Body of pancreas (tissue), 4 donors: ENCODE data around the gene LCA5L. TPM values are rescaled to one million over a fixed set of nuclear protein-coding genes. Genes with fewer than 3 reads are reported as not detected.
"Not testable (repeated sequence)": the region's sequence is repeated elsewhere in the genome, so short reads cannot be mapped to it uniquely, and the experiment has no call there.

Experiments
- ATAC-seq: fragments of 150-250 bp; one replicate; pipeline ENCODE4 v1.9.1; 2016
- DNase-seq, 4 donors: peaks; one replicate each; pipeline ENCODE4 v3.0.0-alpha.2; 2019
- H3K27ac ChIP-seq, 4 donors: fragments of 200-600 bp; sonication (generic); 1 replicate in 3 of 4; 2 replicates in 1 of 4; pipeline versions ENCODE4 v1.5.1 to v1.6.1; 2016 to 2019; ENCODE audit warnings: mild to moderate bottlenecking in 1 of 4, mixed read lengths in 1 of 4, moderate library complexity in 1 of 4
- H3K27me3 ChIP-seq, 2 donors: fragments of 200-600 bp; sonication (generic); one replicate each; pipeline ENCODE4 v1.6.0; 2016; ENCODE audit warnings: mild to moderate bottlenecking in 1 of 2
- H3K36me3 ChIP-seq, 2 donors: fragments of 200-600 bp; sonication (generic); replicated peaks in 1 of 2; 2 replicates each; pipeline ENCODE4 v1.5.1; 2016; ENCODE audit warnings: low read depth in 2 of 2; ENCODE audit not compliant: insufficient read depth in 1 of 2
- H3K4me1 ChIP-seq: fragments of 200-600 bp; sonication (generic); one replicate; pipeline ENCODE4 v1.6.0; 2016
- H3K4me3 ChIP-seq, 2 donors: fragments of 200-600 bp; sonication (generic); 1 replicate in 1 of 2; 2 replicates in 1 of 2; pipeline ENCODE4 v1.5.1; 2016 to 2019
- H3K9me3 ChIP-seq, 3 donors: fragments of 200-600 bp; sonication (generic); 1 replicate in 2 of 3; 2 replicates in 1 of 3; pipeline ENCODE4 v1.5.1; 2016
- POLR2A ChIP-seq, 3 donors: fragments of 450-650 bp; IDR thresholded peaks; one replicate each; pipeline ENCODE4 v1.6.1; 2016; ENCODE audit warnings: antibody characterized with exemption in 3 of 3, mild to moderate bottlenecking in 2 of 3
- WGBS, 2 donors: methylation state at CpG; one replicate each; pipeline ENCODE4 v1.1.5; 2017; 5-methylcytosine and 5-hydroxymethylcytosine counted together
- intact Hi-C: fragments of 100-400 bp; cut with DNase I; formaldehyde crosslinking; loops from one replicate; pipeline ENCODE4 v1.15.1; 2023
- total RNA-seq, 2 donors: library from RNA; depleted of rRNA; stranded (reverse); fragments of >200 nt; gene quantifications; one replicate each; pipeline ENCODE4 v1.1.0, GENCODE V29; 2016
- TF ChIP-seq, protein P1 (sequence below), 7 experiments: fragments of 450-650 bp in 4 of 7; fragments of 200-600 bp in 3 of 7; sonication (generic) in 3 of 7; IDR thresholded peaks; one replicate each; pipeline ENCODE4 v1.5.1; 2016 to 2019; ENCODE audit warnings: antibody characterized with exemption in 7 of 7

LCA5L gene
- total RNA-seq, 2 donors from 2014 or later, result 0.78 to 1.3 TPM

DNA sequence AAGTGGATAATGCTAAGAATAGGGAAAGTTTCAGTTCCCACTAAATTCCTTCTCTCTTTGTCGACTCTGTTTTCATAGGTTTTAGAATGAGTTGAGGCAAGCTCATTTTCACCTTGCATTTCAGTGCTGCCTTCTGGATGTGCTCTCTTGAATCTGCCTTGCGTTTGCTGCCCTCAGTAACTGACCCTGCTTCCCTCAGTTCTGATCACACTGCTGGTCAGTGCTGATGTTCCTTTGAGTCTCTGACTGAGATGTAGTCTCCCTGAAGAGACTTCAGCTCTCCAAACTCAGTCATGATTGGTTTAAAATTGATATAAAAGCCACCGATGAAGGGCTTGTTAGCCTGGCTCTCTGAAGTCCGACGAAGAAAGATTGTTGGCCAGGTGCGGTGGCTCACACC is 71.5 kb downstream of the LCA5L start:
- ATAC-seq (no peak), DNase-seq (no peak)
- Histone ChIP-seq H3K36me3 (no peaks in the 10 kb centered on the region), H3K4me3 (no peak overlapping the region), H3K27ac (no peak overlapping the region), H3K4me1 (peaks cover 12% of the 10 kb centered on the region), H3K27me3 (no peaks in the 10 kb centered on the region), H3K9me3 (no peaks in the 10 kb centered on the region)
- WGBS, 2 donors, result 59 to 68% methylated on average over 6 of the region's 6 CpGs
- intact Hi-C loops, result no loop called here
- TF ChIP-seq, protein P1, sequence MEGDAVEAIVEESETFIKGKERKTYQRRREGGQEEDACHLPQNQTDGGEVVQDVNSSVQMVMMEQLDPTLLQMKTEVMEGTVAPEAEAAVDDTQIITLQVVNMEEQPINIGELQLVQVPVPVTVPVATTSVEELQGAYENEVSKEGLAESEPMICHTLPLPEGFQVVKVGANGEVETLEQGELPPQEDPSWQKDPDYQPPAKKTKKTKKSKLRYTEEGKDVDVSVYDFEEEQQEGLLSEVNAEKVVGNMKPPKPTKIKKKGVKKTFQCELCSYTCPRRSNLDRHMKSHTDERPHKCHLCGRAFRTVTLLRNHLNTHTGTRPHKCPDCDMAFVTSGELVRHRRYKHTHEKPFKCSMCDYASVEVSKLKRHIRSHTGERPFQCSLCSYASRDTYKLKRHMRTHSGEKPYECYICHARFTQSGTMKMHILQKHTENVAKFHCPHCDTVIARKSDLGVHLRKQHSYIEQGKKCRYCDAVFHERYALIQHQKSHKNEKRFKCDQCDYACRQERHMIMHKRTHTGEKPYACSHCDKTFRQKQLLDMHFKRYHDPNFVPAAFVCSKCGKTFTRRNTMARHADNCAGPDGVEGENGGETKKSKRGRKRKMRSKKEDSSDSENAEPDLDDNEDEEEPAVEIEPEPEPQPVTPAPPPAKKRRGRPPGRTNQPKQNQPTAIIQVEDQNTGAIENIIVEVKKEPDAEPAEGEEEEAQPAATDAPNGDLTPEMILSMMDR (IDR thresholded peaks at IDR 0.05), result no peak
- TF ChIP-seq POLR2A (IDR thresholded peaks at IDR 0.05), result no peak

- H3K27ac ChIP-seq, result no peak overlapping the region
- peaks cover 12% of the 10 kb centered on the region for H3K4me1 ChIP-seq
- no peaks in the 10 kb centered on the region for H3K27me3 ChIP-seq
- 22 to 36% methylated on average over 5 of the region's 5 CpGs for WGBS, 2 donors
- no peaks in the 10 kb centered on the region for H3K36me3 ChIP-seq
- ATAC-seq (no peak), DNase-seq (peak in 1 of 4 donors; percentile 36)
- intact Hi-C loops, result no loop called here
- no peak for TF ChIP-seq POLR2A (IDR thresholded peaks at IDR 0.05)
- TF ChIP-seq, protein P1 (IDR thresholded peaks at IDR 0.05), result peak in 4 of 7 experiments; percentile 17 to 32 (median 29)
- no peak overlapping the region for H3K4me3 ChIP-seq
- no peaks in the 10 kb centered on the region for H3K9me3 ChIP-seq
These were observed 71.9 kb downstream of the LCA5L start for GRCh38 chr21:39373634-39374033.

- ATAC-seq, H3K4me3 ChIP-seq, H3K9me3 ChIP-seq, intact Hi-C loops, H3K36me3 ChIP-seq, H3K27ac ChIP-seq, H3K27me3 ChIP-seq: not testable (repeated sequence)
- H3K4me1 ChIP-seq, result peaks cover 12% of the 10 kb centered on the region
- 71 to 72% methylated on average over 7 of the region's 7 CpGs for WGBS, 2 donors
- DNase-seq, result peak in 1 of 4 donors; percentile 27
These were observed 75.7 kb downstream of the LCA5L start for GRCh38 chr21:39369896-39370288.

DNA sequence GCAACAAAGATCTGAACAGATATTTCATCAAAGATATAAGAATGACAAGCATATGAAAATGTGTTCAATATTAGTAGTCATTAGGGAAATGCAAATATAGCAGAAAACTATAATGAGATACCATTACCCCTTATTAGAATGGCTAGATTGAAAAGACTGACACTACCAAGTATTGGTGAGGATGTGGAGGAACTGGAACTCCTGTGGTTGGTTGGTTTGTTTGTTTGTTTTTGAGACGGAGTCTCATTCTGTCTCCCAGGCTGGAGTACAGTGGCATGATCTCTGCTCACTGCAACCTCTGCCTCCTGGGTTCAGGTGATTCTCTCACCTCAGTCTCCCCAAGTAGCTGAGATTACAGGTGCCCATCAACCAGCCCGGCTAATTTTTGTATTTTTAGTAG is 77.8 kb downstream of the LCA5L start:
- Histone ChIP-seq H3K4me1 (peaks cover 12% of the 10 kb centered on the region), H3K36me3 (no peaks in the 10 kb centered on the region), H3K9me3 (no peaks in the 10 kb centered on the region), H3K4me3 (no peak overlapping the region), H3K27ac (no peak overlapping the region), H3K27me3 (no peaks in the 10 kb centered on the region)
- 82 to 85% methylated on average over 2 of the region's 2 CpGs for WGBS, 2 donors
- intact Hi-C loops, result no loop called here
- ATAC-seq (no peak), DNase-seq (no peak)
- no peak for TF ChIP-seq POLR2A (IDR thresholded peaks at IDR 0.05)
- TF ChIP-seq, protein P1 (IDR thresholded peaks at IDR 0.05), result no peak

- ATAC-seq, result no peak
- Histone ChIP-seq H3K27ac (no peak overlapping the region), H3K4me1 (peaks cover 7% of the 10 kb centered on the region), H3K9me3 (no peaks in the 10 kb centered on the region), H3K36me3 (no peaks in the 10 kb centered on the region), H3K27me3 (no peaks in the 10 kb centered on the region), H3K4me3 (no peak overlapping the region)
- no peak for DNase-seq
- TF ChIP-seq POLR2A (IDR thresholded peaks at IDR 0.05), result no peak
- TF ChIP-seq, protein P1 (IDR thresholded peaks at IDR 0.05), result no peak
- WGBS, 2 donors, result 90% methylated on average over 4 of the region's 4 CpGs
- intact Hi-C loops, result no loop called here
These were observed 79.0 kb downstream of the LCA5L start for GRCh38 chr21:39366563-39366962.
